IMR-90 (cell line): ENCODE data around the gene COL27A1. TPM values are rescaled to one million over a fixed set of nuclear protein-coding genes. Genes with fewer than 3 reads are reported as not detected.

ENCODE experiments used
- ATAC-seq: fragments of 200-7000 bp; cut with Tn5 transposase; 2 replicates; pipeline ENCODE4 v1.9.1; 2020; ENCODE audit warnings: low read depth, mild to moderate bottlenecking, moderate library complexity
- BruUV-seq: library from RNA; stranded (reverse); fragments of 400-500 nt; replicated peaks from 2 replicates; lab custom pipeline; 2021; lab: Mats Ljungman, UMichigan
- CTCF ChIA-PET: fragments of 300-600 bp; formaldehyde crosslinking; extraction: SDS; loops from one replicate; lab custom pipeline; 2021; ENCODE audit warnings: antibody characterized with exemption; lab: Yijun Ruan, JAX
- POLR2A ChIA-PET: fragments of 300-600 bp; sonication (Branson Sonifier 250); formaldehyde crosslinking; loops from one replicate; lab custom pipeline; 2022; ENCODE audit warnings: antibody characterized with exemption; ENCODE audit not compliant: unreplicated experiment; lab: Charles Lee
- DNase-seq: peaks from one replicate; pipeline ENCODE4 v3.0.0; 2013
- H2AFZ ChIP-seq: replicated peaks from 2 replicates; pipeline ENCODE3; 2013; ENCODE audit warnings: low read length, mild to moderate bottlenecking; ENCODE audit not compliant: poor library complexity
- H2AK5ac ChIP-seq: 2 replicates; pipeline ENCODE4 v1.6.1; 2013; ENCODE audit warnings: low read depth, low read length, inconsistent platforms
- H2AK9ac ChIP-seq: replicated peaks from 2 replicates; pipeline ENCODE3; 2013; ENCODE audit warnings: mild to moderate bottlenecking, low read depth, low read length, moderate library complexity; ENCODE audit not compliant: poor library complexity
- H2BK120ac ChIP-seq: 2 replicates; pipeline ENCODE4 v1.6.1; 2013; ENCODE audit warnings: low read depth, low read length, inconsistent platforms
- H2BK15ac ChIP-seq: 3 replicates; pipeline ENCODE4 v1.6.1; 2013; ENCODE audit warnings: low read depth, low read length, inconsistent platforms
- H2BK20ac ChIP-seq: 2 replicates; pipeline ENCODE4 v1.6.1; 2013; ENCODE audit warnings: low read depth, mild to moderate bottlenecking, inconsistent platforms, low read length, moderate library complexity
- H2BK5ac ChIP-seq: 2 replicates; pipeline ENCODE4 v1.6.1; 2013; ENCODE audit warnings: mild to moderate bottlenecking, low read depth, low read length, inconsistent platforms; ENCODE audit not compliant: poor library complexity, severe bottlenecking
- H3K14ac ChIP-seq: replicated peaks from 2 replicates; pipeline ENCODE4 v1.6.1; 2013; ENCODE audit warnings: low read depth, low read length, inconsistent platforms
- H3K18ac ChIP-seq: 2 replicates; pipeline ENCODE4 v1.6.1; 2013; ENCODE audit warnings: low read depth, low read length, control low read depth
- H3K23ac ChIP-seq: 2 replicates; pipeline ENCODE4 v1.6.1; 2013; ENCODE audit warnings: low read depth, low read length, inconsistent platforms
- H3K27ac ChIP-seq: 2 replicates; pipeline ENCODE4 v1.5.1; 2013; ENCODE audit warnings: mild to moderate bottlenecking, control low read depth, low read length; ENCODE audit not compliant: insufficient read depth
- H3K27me3 ChIP-seq: 2 replicates; pipeline ENCODE4 v1.6.1; 2013; ENCODE audit warnings: low read length; ENCODE audit not compliant: control insufficient read depth, insufficient read depth
- H3K36me3 ChIP-seq: 2 replicates; pipeline ENCODE4 v1.6.1; 2013; ENCODE audit warnings: low read length, mixed read lengths; ENCODE audit not compliant: control insufficient read depth, insufficient read depth
- H3K4ac ChIP-seq: 2 replicates; pipeline ENCODE4 v1.6.1; 2013; ENCODE audit warnings: low read depth, low read length, inconsistent platforms
- H3K4me1 ChIP-seq: 2 replicates; pipeline ENCODE4 v1.6.1; 2013; ENCODE audit warnings: low read length, mixed read lengths; ENCODE audit not compliant: control insufficient read depth, insufficient read depth
- H3K4me2 ChIP-seq: 2 replicates; pipeline ENCODE4 v1.6.1; 2013; ENCODE audit warnings: low read depth, mild to moderate bottlenecking, control low read depth, low read length, moderate library complexity
- H3K4me3 ChIP-seq: 2 replicates; pipeline ENCODE4 v1.5.1; 2013; ENCODE audit warnings: low read depth, mild to moderate bottlenecking, control low read depth, low read length, moderate library complexity; ENCODE audit not compliant: insufficient read depth
- H3K56ac ChIP-seq: 2 replicates; pipeline ENCODE4 v1.6.1; 2013; ENCODE audit warnings: low read length, inconsistent platforms; ENCODE audit not compliant: insufficient read depth; ENCODE audit errors: extremely low read depth
- H3K79me1 ChIP-seq, 2 experiments: 2 replicates each; pipeline ENCODE4 v1.6.1; 2013; ENCODE audit warnings: low read length in 2 of 2, inconsistent platforms in 1 of 2, low read depth in 1 of 2
- H3K9ac ChIP-seq: 2 replicates; pipeline ENCODE4 v1.6.1; 2013; ENCODE audit warnings: low read depth, low read length, control low read depth
- H3K9me1 ChIP-seq: 2 replicates; pipeline ENCODE4 v1.6.1; 2013; ENCODE audit warnings: low read length, inconsistent platforms; ENCODE audit not compliant: insufficient read depth
- H3K9me3 ChIP-seq: 2 replicates; pipeline ENCODE4 v1.6.1; 2013; ENCODE audit warnings: low read length; ENCODE audit not compliant: control insufficient read depth, insufficient read depth
- H4K20me1 ChIP-seq: 2 replicates; pipeline ENCODE4 v1.6.1; 2013; ENCODE audit warnings: low read length, inconsistent platforms; ENCODE audit not compliant: insufficient read depth
- H4K5ac ChIP-seq: 2 replicates; pipeline ENCODE4 v1.6.1; 2013; ENCODE audit warnings: mild to moderate bottlenecking, low read depth, low read length, control low read depth
- H4K8ac ChIP-seq, 2 experiments: 2 replicates each; pipeline ENCODE4 v1.6.1; 2013; ENCODE audit warnings: low read depth in 2 of 2, low read length in 2 of 2, control low read depth in 1 of 2, inconsistent platforms in 1 of 2
- H4K91ac ChIP-seq: 2 replicates; pipeline ENCODE4 v1.6.1; 2013; ENCODE audit warnings: low read depth, low read length, inconsistent platforms; ENCODE audit not compliant: insufficient read depth
- BHLHE40 ChIP-seq: fragments of 150-350 bp; IDR thresholded peaks from 2 replicates; pipeline ENCODE4 v1.6.1; 2016; ENCODE audit warnings: mild to moderate bottlenecking, low read depth, low read length
- CEBPB ChIP-seq: IDR thresholded peaks from 2 replicates; pipeline ENCODE4 v1.6.1; 2012; ENCODE audit warnings: low read depth, low read length, improper control_type of control experiment
- CHD1 ChIP-seq: IDR thresholded peaks from 2 replicates; pipeline ENCODE4 v1.6.1; 2012; ENCODE audit warnings: low read depth, low read length, improper control_type of control experiment
- MAFK ChIP-seq: IDR thresholded peaks from 2 replicates; pipeline ENCODE4 v1.6.1; 2012; ENCODE audit warnings: low read depth, low read length, improper control_type of control experiment
- MAZ ChIP-seq: IDR thresholded peaks from 2 replicates; pipeline ENCODE4 v1.6.1; 2012; ENCODE audit warnings: low read depth, mild to moderate bottlenecking, low read length, improper control_type of control experiment, moderate library complexity, borderline replicate concordance
- MXI1 ChIP-seq: IDR thresholded peaks from 2 replicates; pipeline ENCODE4 v1.6.1; 2012; ENCODE audit warnings: low read depth, mild to moderate bottlenecking, low read length, moderate library complexity, borderline replicate concordance
- NFE2L2 ChIP-seq: fragments of 150-350 bp; IDR thresholded peaks from 2 replicates; pipeline ENCODE4 v1.6.1; 2016; ENCODE audit warnings: low read depth, mild to moderate bottlenecking, low read length
- POLR2A ChIP-seq: IDR thresholded peaks from 2 replicates; pipeline ENCODE4 v1.6.1; 2012; ENCODE audit warnings: mild to moderate bottlenecking, low read depth, low read length
- RAD21 ChIP-seq: IDR thresholded peaks from 2 replicates; pipeline ENCODE4 v1.6.1; 2012; ENCODE audit warnings: low read length, improper control_type of control experiment
- RFX5 ChIP-seq: IDR thresholded peaks from 2 replicates; pipeline ENCODE4 v1.8.0; 2012; ENCODE audit warnings: low read depth, mild to moderate bottlenecking, low read length, moderate library complexity
- WGBS, 2 experiments: methylation state at CpG; one replicate each; pipeline versions ENCODE4 v1.1.5 to v1.1.7; 2013; ENCODE audit warnings: missing lambda C conversion rate in 2 of 2; ENCODE audit not compliant: insufficient read length in 1 of 2; ENCODE audit errors: extremely low coverage in 2 of 2; 5-methylcytosine and 5-hydroxymethylcytosine counted together
- dilution Hi-C: fragments of 300-500 bp; cut with HindIII; formaldehyde crosslinking; loops from one replicate; pipeline ENCODE4 v1.14.3; 2018; ENCODE audit warnings: low sequenced_read_pairs; ENCODE audit not compliant: unreplicated experiment
- in situ Hi-C: fragments of 300-500 bp; cut with MboI; formaldehyde crosslinking; loops from 3 replicates; pipeline ENCODE4 v1.14.3; 2019; ENCODE audit warnings: low sequenced_read_pairs, inconsistent platforms, mixed read lengths
- intact Hi-C: fragments of 100-400 bp; cut with micrococcal nuclease; formaldehyde crosslinking; loops from 2 replicates; pipeline ENCODE4 v1.10.0; 2022
- polyA plus RNA-seq, 3 experiments: library from polyadenylated mRNA; depleted of rRNA; stranded (reverse); fragments of >200 nt; gene quantifications; 2 replicates each; pipeline ENCODE4 v1.2.3, GENCODE V29; 2012; ENCODE audit warnings: low replicate concordance in 1 of 3
- total RNA-seq: library from RNA; depleted of rRNA; stranded (reverse); fragments of >200 nt; gene quantifications from 2 replicates; pipeline ENCODE4 v1.2.3, GENCODE V29; 2012
- TF ChIP-seq, protein P1 (sequence below): fragments of 150-350 bp; IDR thresholded peaks from 2 replicates; pipeline ENCODE4 v1.6.1; 2016; ENCODE audit warnings: low read depth, mild to moderate bottlenecking, low read length, moderate library complexity, borderline replicate concordance
- TF ChIP-seq, protein P2 (sequence below): conservative IDR thresholded peaks from 2 replicates; pipeline ENCODE4 v1.5.1; 2012; ENCODE audit warnings: mild to moderate bottlenecking, low read depth, low read length, improper control_type of control experiment

The COL27A1 gene
- total and polyA plus RNA-seq, 2 of the 4 experiments (the other 2 are of a cell fraction), result 3.2 to 18.3 TPM

DNA sequence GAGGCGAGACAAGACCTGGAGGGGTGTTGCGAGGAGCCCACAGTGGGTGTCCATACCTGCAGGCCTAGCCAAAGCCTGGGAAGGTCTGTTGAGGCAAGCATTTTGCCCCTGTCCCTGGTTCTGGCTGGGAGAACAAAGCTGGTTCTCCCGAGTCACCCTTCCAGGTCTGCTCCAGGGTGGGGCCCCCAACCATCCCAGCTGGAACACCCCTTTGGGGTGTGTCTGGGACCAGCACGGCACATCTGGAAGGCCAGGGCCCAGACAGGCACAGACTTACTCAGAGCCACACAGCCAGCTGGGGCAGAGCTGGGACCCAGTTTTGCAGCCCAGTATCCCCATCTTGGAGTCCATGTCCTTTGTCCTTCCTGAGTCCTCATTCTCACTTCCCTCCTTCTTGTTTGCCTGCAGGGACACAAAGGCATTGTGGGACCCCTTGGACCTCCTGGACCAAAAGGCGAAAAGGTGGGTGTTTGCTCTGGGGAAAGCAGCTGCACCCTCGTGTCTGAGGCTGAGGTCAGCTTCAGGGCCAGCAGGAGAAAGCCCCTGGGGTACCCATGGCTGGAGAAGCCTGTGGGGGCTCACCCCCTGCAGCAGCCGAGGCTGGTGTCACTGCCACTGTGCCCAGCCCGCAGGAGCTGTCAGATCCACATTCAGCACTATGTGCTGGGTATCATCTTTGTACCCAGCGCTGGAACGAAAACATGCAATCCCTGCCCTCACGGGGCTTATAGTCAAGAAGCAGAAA, 129.2 kb downstream of the COL27A1 start:
- no peak for ATAC-seq
- Histone ChIP-seq H4K20me1 (no peaks in the 10 kb centered on the region), H3K18ac (peak overlapping the region; percentile 60; the same call in 1 of the 2 replicates), H2AK5ac (peak overlapping the region; percentile 98), H3K23ac (peak overlapping the region; percentile 48; the same call in 1 of the 2 replicates), H3K79me1 (peaks cover 0 to 31% of the 10 kb centered on the region in 2 experiments; a peak in 2 of 4 replicates), H3K9me1 (peaks cover 33% of the 10 kb centered on the region), H3K9me3 (no peaks in the 10 kb centered on the region), H3K14ac (peak overlapping the region; percentile 68; the same call in 1 of the 2 replicates), H3K27me3 (no peaks in the 10 kb centered on the region), H2AK9ac (peak overlapping the region; percentile 94), H4K91ac (peak overlapping the region; percentile 89), H2BK20ac (peak overlapping the region; percentile 86), H2BK5ac (no peak overlapping the region), H3K56ac (0 out of 2 replicates have a peak overlapping the region, but pooled peaks have one; percentile 54), H4K5ac (no peak overlapping the region), H2BK120ac (peak overlapping the region; percentile 89), H3K4me3 (no peak overlapping the region), H3K36me3 (peaks cover 6% of the 10 kb centered on the region; the same call in 1 of the 2 replicates), H3K27ac (no peak overlapping the region), H2AFZ (no peak overlapping the region), H3K4me2 (no peak overlapping the region), H2BK15ac (peak overlapping the region; percentile 71; the same call in 2 of the 3 replicates), H4K8ac (no peak overlapping the region; a peak in 1 of 4 replicates), H3K4me1 (peaks cover 28% of the 10 kb centered on the region), H3K9ac (no peak overlapping the region), H3K4ac (peak overlapping the region; percentile 95)
- in situ Hi-C loops (loop anchor here (5.0 kb wide), 1 partner anchor 122 kb away; no protein-coding TSS in a partner anchor), dilution Hi-C loops (no loop called here), intact Hi-C loops (no loop called here)
- POLR2A ChIA-PET, result no interaction called here
- 92% methylated on average over 7 of the region's 11 CpGs; no CpG with 5 or more reads in 1 of the 2 experiments for WGBS, 2 experiments
- no TSS peak for BruUV-seq
- CTCF ChIA-PET, result interaction anchor here (0.8 kb wide), 1 partner anchor 176 kb away, joined by 3 read pairs; no protein-coding TSS in a partner anchor
- TF ChIP-seq NFE2L2 (no peak), POLR2A (no peak), CHD1 (no peak), RAD21 (no peak), MXI1 (no peak), CEBPB (no peak), MAZ (no peak), BHLHE40 (no peak), MAFK (no peak), RFX5 (no peak)
- TF ChIP-seq, protein P1, sequence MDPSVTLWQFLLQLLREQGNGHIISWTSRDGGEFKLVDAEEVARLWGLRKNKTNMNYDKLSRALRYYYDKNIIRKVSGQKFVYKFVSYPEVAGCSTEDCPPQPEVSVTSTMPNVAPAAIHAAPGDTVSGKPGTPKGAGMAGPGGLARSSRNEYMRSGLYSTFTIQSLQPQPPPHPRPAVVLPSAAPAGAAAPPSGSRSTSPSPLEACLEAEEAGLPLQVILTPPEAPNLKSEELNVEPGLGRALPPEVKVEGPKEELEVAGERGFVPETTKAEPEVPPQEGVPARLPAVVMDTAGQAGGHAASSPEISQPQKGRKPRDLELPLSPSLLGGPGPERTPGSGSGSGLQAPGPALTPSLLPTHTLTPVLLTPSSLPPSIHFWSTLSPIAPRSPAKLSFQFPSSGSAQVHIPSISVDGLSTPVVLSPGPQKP, result no peak
- TF ChIP-seq, protein P2, sequence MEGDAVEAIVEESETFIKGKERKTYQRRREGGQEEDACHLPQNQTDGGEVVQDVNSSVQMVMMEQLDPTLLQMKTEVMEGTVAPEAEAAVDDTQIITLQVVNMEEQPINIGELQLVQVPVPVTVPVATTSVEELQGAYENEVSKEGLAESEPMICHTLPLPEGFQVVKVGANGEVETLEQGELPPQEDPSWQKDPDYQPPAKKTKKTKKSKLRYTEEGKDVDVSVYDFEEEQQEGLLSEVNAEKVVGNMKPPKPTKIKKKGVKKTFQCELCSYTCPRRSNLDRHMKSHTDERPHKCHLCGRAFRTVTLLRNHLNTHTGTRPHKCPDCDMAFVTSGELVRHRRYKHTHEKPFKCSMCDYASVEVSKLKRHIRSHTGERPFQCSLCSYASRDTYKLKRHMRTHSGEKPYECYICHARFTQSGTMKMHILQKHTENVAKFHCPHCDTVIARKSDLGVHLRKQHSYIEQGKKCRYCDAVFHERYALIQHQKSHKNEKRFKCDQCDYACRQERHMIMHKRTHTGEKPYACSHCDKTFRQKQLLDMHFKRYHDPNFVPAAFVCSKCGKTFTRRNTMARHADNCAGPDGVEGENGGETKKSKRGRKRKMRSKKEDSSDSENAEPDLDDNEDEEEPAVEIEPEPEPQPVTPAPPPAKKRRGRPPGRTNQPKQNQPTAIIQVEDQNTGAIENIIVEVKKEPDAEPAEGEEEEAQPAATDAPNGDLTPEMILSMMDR, result no peak
- no peak for DNase-seq
